Stomach smooth muscle (tissue), 2 donors: ENCODE data around the gene OR5K2.

ENCODE experiments used
- H3K27ac ChIP-seq: one replicate; pipeline ENCODE4 v1.7.0; 2013; ENCODE audit warnings: mild to moderate bottlenecking, low read length, inconsistent platforms
- H3K27me3 ChIP-seq, 2 donors: one replicate each; pipeline ENCODE4 v1.7.0; 2013; ENCODE audit warnings: low read length in 2 of 2; ENCODE audit not compliant: insufficient read depth in 2 of 2, control insufficient read depth in 1 of 2
- H3K36me3 ChIP-seq, 2 donors: one replicate each; pipeline ENCODE4 v1.7.0; 2013; ENCODE audit warnings: low read length in 2 of 2; ENCODE audit not compliant: control insufficient read depth in 2 of 2, insufficient read depth in 2 of 2
- H3K4me1 ChIP-seq: one replicate; pipeline ENCODE4 v1.7.0; 2013; ENCODE audit warnings: low read length; ENCODE audit not compliant: control insufficient read depth, insufficient read depth
- H3K4me3 ChIP-seq, 2 donors: one replicate each; pipeline ENCODE4 v1.7.0; 2013; ENCODE audit warnings: low read length in 2 of 2
- H3K9ac ChIP-seq, 2 donors: one replicate each; pipeline ENCODE4 v1.7.0; 2013; ENCODE audit warnings: low read length in 2 of 2, mild to moderate bottlenecking in 1 of 2
- H3K9me3 ChIP-seq, 2 donors: one replicate each; pipeline ENCODE4 v1.7.0; 2013; ENCODE audit warnings: low read length in 2 of 2; ENCODE audit not compliant: control insufficient read depth in 2 of 2
- donor health status: healthy.
- donor health status: Pancreatic carcinoma.

OR5K2 gene

DNA sequence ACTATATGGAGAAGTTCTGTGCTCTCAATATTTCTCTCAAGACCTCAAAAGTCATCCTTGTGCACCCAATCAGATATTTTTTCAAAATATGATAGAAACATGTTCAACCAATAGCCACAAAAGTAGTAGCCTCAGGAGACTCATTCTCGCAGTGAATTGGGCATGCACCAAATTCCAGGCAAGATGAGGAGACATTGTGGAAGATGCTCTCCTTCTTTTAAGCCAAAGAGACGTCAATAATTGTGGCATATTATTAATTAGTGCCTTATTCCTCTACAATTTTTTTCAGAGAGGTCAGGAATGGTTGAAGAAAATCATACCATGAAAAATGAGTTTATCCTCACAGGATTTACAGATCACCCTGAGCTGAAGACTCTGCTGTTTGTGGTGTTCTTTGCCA, at the start of gene OR5K2:
TSS of gene OR5K2 (plus strand) at position 301 of the 400 bp plus-strand sequence. CDS start at position 301, 0 bp downstream.
- Histone ChIP-seq H3K27me3 (no peaks in the 10 kb centered on the region), H3K9me3 (no peaks in the 10 kb centered on the region), H3K4me3 (no peak within 1 kb of the TSS), H3K4me1 (no peaks in the 10 kb centered on the region), H3K36me3 (no peaks in the 10 kb centered on the region), H3K9ac (no peak within 1 kb of the TSS), H3K27ac (no peak within 1 kb of the TSS)

DNA sequence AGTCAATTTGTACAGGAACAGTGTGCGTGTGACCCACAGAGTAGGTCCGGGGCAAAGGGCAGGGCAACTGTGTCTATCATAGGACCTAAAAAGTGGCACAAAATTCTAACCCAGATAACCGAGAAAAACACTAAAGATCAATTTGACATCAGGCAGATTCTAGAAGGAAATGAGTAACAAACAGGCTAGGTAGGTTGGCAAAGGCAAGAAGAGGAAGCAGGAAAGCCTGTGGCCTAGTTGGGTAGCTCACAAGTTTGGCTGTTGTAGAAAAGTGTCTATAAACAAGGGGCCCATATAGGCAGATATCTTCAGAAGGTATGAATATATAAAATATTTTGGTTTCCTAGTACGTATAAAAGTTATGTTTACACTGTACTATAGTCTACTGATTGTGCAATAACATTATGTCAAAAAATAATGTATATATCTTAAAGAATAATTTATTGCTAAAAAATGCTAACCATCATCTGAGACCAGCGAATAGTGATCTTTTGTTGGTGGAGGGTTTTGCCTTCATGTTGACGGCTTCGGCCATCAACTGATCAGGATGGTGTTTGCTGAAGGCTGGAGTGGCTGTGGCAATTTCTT, 47.8 kb upstream of the OR5K2 start:
- Histone ChIP-seq H3K27me3 (no peaks in the 10 kb centered on the region), H3K9ac (no peak overlapping the region), H3K36me3 (no peaks in the 10 kb centered on the region), H3K9me3 (peaks cover 0 to 2% of the 10 kb centered on the region in 2 donors), H3K4me1 (no peaks in the 10 kb centered on the region), H3K4me3 (no peak overlapping the region), H3K27ac (no peak overlapping the region)

DNA sequence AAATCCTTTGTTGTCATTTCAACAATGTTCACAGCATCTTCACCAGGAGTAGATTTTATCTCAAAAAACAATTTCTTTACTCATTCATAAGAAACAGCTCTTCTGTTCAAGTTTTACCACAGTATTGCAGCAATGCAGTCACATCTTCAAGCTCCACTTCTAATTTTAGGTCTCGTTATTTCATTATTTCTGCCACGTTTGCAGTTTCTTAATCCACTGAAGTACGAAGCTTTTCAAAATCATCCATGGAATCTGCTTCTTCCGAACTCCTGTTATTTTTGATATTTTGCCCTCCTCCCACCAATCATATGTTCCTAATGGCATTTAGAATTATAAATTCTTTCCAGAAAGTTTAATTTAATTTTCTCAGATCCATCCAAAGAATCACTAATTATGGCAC, 47.1 kb upstream of the OR5K2 start:
- Histone ChIP-seq H3K36me3 (no peaks in the 10 kb centered on the region), H3K27ac (no peak overlapping the region), H3K9ac (no peak overlapping the region), H3K4me3 (no peak overlapping the region), H3K9me3 (peaks cover 0 to 2% of the 10 kb centered on the region in 2 donors), H3K4me1 (no peaks in the 10 kb centered on the region), H3K27me3 (no peaks in the 10 kb centered on the region)

GRCh38 chr3:98453827-98454226, 43.7 kb upstream of the OR5K2 start:
- H3K4me1 ChIP-seq = no peaks in the 10 kb centered on the region
- H3K36me3 ChIP-seq = no peaks in the 10 kb centered on the region
- no peaks in the 10 kb centered on the region for H3K9me3 ChIP-seq
- H3K27me3 ChIP-seq = no peaks in the 10 kb centered on the region
- no peak overlapping the region for H3K27ac ChIP-seq
- no peak overlapping the region for H3K4me3 ChIP-seq
- H3K9ac ChIP-seq = no peak overlapping the region

GRCh38 chr3:98454929-98455328, 42.6 kb upstream of the OR5K2 start:
- H3K9ac ChIP-seq = no peak overlapping the region
- H3K27ac ChIP-seq = no peak overlapping the region
- no peaks in the 10 kb centered on the region for H3K9me3 ChIP-seq
- no peak overlapping the region for H3K4me3 ChIP-seq
- no peaks in the 10 kb centered on the region for H3K27me3 ChIP-seq
- H3K4me1 ChIP-seq = no peaks in the 10 kb centered on the region
- no peaks in the 10 kb centered on the region for H3K36me3 ChIP-seq

DNA sequence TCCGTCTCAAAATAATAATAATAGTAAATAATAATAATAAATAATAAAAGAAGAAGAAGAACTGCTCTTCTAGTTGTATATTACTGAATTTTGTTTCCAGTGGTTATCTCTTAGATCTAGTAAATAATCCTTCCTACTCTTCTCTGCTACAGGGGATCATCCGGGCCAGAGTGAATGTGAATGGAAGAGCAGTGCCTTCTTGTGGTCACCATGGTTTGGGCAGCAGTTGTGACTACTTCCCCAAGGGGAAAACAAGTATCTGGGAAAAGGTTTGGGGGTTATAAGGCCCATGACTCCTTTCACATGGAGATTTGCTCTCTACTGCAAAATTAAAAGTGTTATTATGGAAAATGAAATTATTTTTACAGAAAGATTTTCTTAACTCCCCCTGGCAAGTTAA, 39.9 kb upstream of the OR5K2 start:
- Histone ChIP-seq H3K9ac (no peak overlapping the region), H3K27ac (no peak overlapping the region), H3K4me1 (no peaks in the 10 kb centered on the region), H3K36me3 (no peaks in the 10 kb centered on the region), H3K9me3 (peaks cover 0 to 3% of the 10 kb centered on the region in 2 donors), H3K4me3 (no peak overlapping the region), H3K27me3 (no peaks in the 10 kb centered on the region)

GRCh38 chr3:98460220-98460619, 37.3 kb upstream of the OR5K2 start:
- H3K9me3 ChIP-seq = peaks cover 0 to 3% of the 10 kb centered on the region in 2 donors
- no peak overlapping the region for H3K9ac ChIP-seq

GRCh38 chr3:98462901-98463300, 34.6 kb upstream of the OR5K2 start, which contains the start of gene OR5K1:
OR5K1 (plus strand) TSS chr3:98463201; CDS start chr3:98469577, 6,376 bp downstream.
- Histone ChIP-seq H3K4me1 (no peaks in the 10 kb centered on the region), H3K36me3 (no peaks in the 10 kb centered on the region), H3K27ac (no peak within 1 kb of the TSS), H3K9me3 (peaks cover 0 to 3% of the 10 kb centered on the region in 2 donors), H3K9ac (no peak within 1 kb of the TSS), H3K27me3 (no peaks in the 10 kb centered on the region), H3K4me3 (no peak within 1 kb of the TSS)

More at GRCh38 chr3:98460220-98460619, 37.3 kb upstream of the OR5K2 start:
- no peak overlapping the region for H3K27ac ChIP-seq
- no peaks in the 10 kb centered on the region for H3K36me3 ChIP-seq
- H3K4me3 ChIP-seq = no peak overlapping the region
- no peaks in the 10 kb centered on the region for H3K27me3 ChIP-seq
- H3K4me1 ChIP-seq = no peaks in the 10 kb centered on the region

DNA sequence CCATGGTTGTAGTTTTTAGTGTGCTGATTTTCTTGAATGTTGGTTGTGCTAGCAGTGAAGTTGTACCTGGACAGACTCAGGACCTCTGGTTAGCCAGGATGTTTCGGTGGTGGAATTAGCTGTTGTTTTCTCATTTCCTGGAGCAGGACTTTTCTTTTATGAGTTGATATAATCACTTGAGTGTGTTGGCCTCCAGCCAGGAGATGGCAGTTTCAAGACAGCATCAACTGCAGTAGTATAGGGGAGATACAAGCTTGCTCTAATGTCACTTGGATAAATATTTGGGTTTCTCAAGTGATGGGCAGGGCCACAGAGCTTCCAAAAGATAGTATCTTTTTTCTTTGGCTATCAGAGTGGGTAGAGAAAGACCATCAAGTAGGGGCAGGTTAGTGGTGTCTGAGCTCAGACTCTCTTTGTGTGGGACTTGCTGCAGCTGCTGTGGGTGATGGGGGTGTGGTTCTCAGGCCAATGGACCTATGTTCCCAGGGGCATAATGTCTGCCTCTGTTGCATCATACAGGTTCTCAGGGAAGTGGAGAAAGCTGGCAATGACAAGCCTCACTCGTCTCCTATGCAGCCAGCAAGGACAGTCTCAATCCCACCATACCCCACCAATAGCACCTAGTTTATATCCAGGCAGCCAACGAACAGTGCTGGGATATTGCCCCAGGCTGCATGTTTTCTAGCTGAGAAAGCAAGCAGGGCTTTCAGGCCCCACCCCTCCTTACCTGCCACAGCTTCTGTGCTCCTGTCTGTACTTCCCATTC, 14.6 kb upstream of the OR5K2 start:
- Histone ChIP-seq H3K9ac (no peak overlapping the region), H3K9me3 (peaks cover 12 to 23% of the 10 kb centered on the region in 2 donors), H3K27ac (no peak overlapping the region), H3K36me3 (no peaks in the 10 kb centered on the region), H3K4me1 (no peaks in the 10 kb centered on the region), H3K27me3 (no peaks in the 10 kb centered on the region), H3K4me3 (no peak overlapping the region)

GRCh38 chr3:98483626-98484025, 13.9 kb upstream of the OR5K2 start:
- Histone ChIP-seq H3K9ac (no peak overlapping the region), H3K4me1 (no peaks in the 10 kb centered on the region), H3K27me3 (no peaks in the 10 kb centered on the region), H3K36me3 (no peaks in the 10 kb centered on the region), H3K4me3 (no peak overlapping the region), H3K9me3 (peaks cover 12 to 20% of the 10 kb centered on the region in 2 donors), H3K27ac (no peak overlapping the region)

DNA sequence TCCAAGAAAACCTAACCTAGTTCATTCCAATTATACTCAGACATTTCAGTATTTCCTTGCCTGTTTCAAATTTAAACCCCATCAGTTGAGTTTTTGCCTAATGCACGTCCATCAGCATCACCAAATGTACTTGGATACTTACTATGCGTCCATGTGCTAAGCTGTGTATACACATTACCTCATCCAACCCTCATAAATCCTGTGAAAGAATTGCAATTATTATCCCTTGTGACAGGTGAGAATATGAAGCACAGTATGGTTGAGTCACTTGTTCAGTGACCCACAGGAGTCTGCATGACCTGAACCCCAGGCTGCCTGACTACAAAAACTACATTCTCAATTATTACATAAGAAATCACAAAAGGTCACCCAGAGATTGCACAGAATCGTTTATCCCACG, 2.5 kb downstream of the OR5K2 start:
- H3K36me3 ChIP-seq = peaks cover 0 to 4% of the 10 kb centered on the region in 2 donors
- H3K27me3 ChIP-seq = no peaks in the 10 kb centered on the region
- no peak overlapping the region for H3K4me3 ChIP-seq
- H3K27ac ChIP-seq = no peak overlapping the region
- no peaks in the 10 kb centered on the region for H3K9me3 ChIP-seq
- no peaks in the 10 kb centered on the region for H3K4me1 ChIP-seq
- no peak overlapping the region for H3K9ac ChIP-seq
